HEK293T (cell line): Measurements from ENCODE around the gene FGGY.

Experiments
- CTCF ChIA-PET: fragments of 350-600 bp; formaldehyde crosslinking; extraction: SDS; loops from one replicate; lab custom pipeline; 2021; ENCODE audit warnings: antibody characterized with exemption, inconsistent platforms; lab: Yijun Ruan, JAX
- POLR2A ChIA-PET: fragments of 350-600 bp; formaldehyde crosslinking; extraction: SDS; loops from one replicate; lab custom pipeline; 2020; ENCODE audit warnings: antibody characterized with exemption, inconsistent platforms; lab: Yijun Ruan, JAX
- DNase-seq: peaks from one replicate; pipeline ENCODE4 v3.0.0; 2012; ENCODE audit warnings: mixed read lengths; ENCODE audit errors: extremely low spot score
- ARNT ChIP-seq: fragments of 450-650 bp; IDR thresholded peaks from 2 replicates; pipeline ENCODE4 v1.6.1; 2017; ENCODE audit warnings: mild to moderate bottlenecking
- BHLHE40 ChIP-seq: fragments of 450-650 bp; IDR thresholded peaks from 2 replicates; pipeline ENCODE4 v1.6.1; 2016; ENCODE audit warnings: mild to moderate bottlenecking, moderate library complexity, borderline replicate concordance
- CTBP1 ChIP-seq: fragments of 450-650 bp; IDR thresholded peaks from 2 replicates; pipeline ENCODE4 v1.6.1; 2016; ENCODE audit warnings: borderline replicate concordance
- ELF4 ChIP-seq: fragments of 450-650 bp; IDR thresholded peaks from 2 replicates; pipeline ENCODE4 v1.6.1; 2017; ENCODE audit warnings: antibody characterized with exemption
- FOXA1 ChIP-seq: fragments of 450-650 bp; IDR thresholded peaks from 2 replicates; pipeline ENCODE4 v1.6.1; 2016; ENCODE audit warnings: mild to moderate bottlenecking
- FOXK2 ChIP-seq: fragments of 450-650 bp; IDR thresholded peaks from 2 replicates; pipeline ENCODE4 v1.6.1; 2016; ENCODE audit warnings: mild to moderate bottlenecking
- FOXM1 ChIP-seq: fragments of 450-650 bp; IDR thresholded peaks from 2 replicates; pipeline ENCODE4 v1.6.1; 2017; ENCODE audit warnings: mild to moderate bottlenecking, borderline replicate concordance
- HDGF ChIP-seq: fragments of 450-650 bp; IDR thresholded peaks from 2 replicates; pipeline ENCODE4 v1.6.1; 2017; ENCODE audit warnings: antibody characterized with exemption, borderline replicate concordance
- L3MBTL2 ChIP-seq: fragments of 450-650 bp; conservative IDR thresholded peaks from 2 replicates; pipeline ENCODE4 v1.6.1; 2016; ENCODE audit warnings: mild to moderate bottlenecking
- LEF1 ChIP-seq: fragments of 450-650 bp; IDR thresholded peaks from 2 replicates; pipeline ENCODE4 v1.6.1; 2017; ENCODE audit warnings: mild to moderate bottlenecking, borderline replicate concordance
- NFRKB ChIP-seq: fragments of 450-650 bp; IDR thresholded peaks from 2 replicates; pipeline ENCODE4 v1.6.1; 2016; ENCODE audit warnings: mild to moderate bottlenecking, moderate library complexity
- PKNOX1 ChIP-seq: fragments of 450-650 bp; IDR thresholded peaks from 2 replicates; pipeline ENCODE4 v1.6.1; 2016
- SP1 ChIP-seq: fragments of 450-650 bp; IDR thresholded peaks from 2 replicates; pipeline ENCODE4 v1.6.1; 2017
- SUZ12 ChIP-seq: fragments of 450-650 bp; IDR thresholded peaks from 2 replicates; pipeline ENCODE4 v1.6.1; 2016; ENCODE audit warnings: mild to moderate bottlenecking
- TARDBP ChIP-seq: fragments of 450-650 bp; IDR thresholded peaks from 2 replicates; pipeline ENCODE4 v1.6.1; 2016
- ZNF384 ChIP-seq: fragments of 450-650 bp; IDR thresholded peaks from 2 replicates; pipeline ENCODE4 v1.6.1; 2016

The FGGY gene

GRCh38 chr1:59776960-59777852 is 480.3 kb downstream of the FGGY start:
- DNase-seq, result no peak
- CTCF ChIA-PET, result interaction anchor here (1.3 kb wide), 1 partner anchor 18 kb away, joined by 4 read pairs; no protein-coding TSS in a partner anchor
- POLR2A ChIA-PET, result no interaction called here
- TF ChIP-seq ZNF384 (no peak), HDGF (no peak), ARNT (no peak), FOXM1 (no peak), LEF1 (no peak), TARDBP (no peak), FOXK2 (no peak), BHLHE40 (no peak), PKNOX1 (no peak), SP1 (no peak), ELF4 (no peak), SUZ12 (no peak), CTBP1 (no peak), FOXA1 (no peak), L3MBTL2 (no peak), NFRKB (no peak)

GRCh38 chr1:59779949-59780348 is 483.1 kb downstream of the FGGY start:
- TF ChIP-seq NFRKB (no peak), LEF1 (no peak), FOXK2 (no peak), ELF4 (no peak), ZNF384 (no peak), CTBP1 (no peak), FOXA1 (no peak), FOXM1 (no peak), TARDBP (no peak), SUZ12 (no peak), ARNT (no peak)
- ChIA-PET POLR2A (no interaction called here), CTCF (interaction anchor here (0.6 to 1.0 kb wide), 2 partner anchors 11 to 1860 kb away, joined by 3 to 4 read pairs; no protein-coding TSS in a partner anchor)
- DNase-seq, result peak; percentile 48

GRCh38 chr1:59788825-59789224 is 491.9 kb downstream of the FGGY start:
- ChIA-PET CTCF (no interaction called here), POLR2A (no interaction called here)
- no peak for TF ChIP-seq LEF1
- TF ChIP-seq FOXM1, result no peak
- no peak for TF ChIP-seq ARNT
- TF ChIP-seq NFRKB, result no peak
- DNase-seq, result no peak

- TF ChIP-seq PKNOX1 (no peak), TARDBP (no peak), HDGF (no peak), SP1 (no peak), BHLHE40 (no peak), LEF1 (no peak), ELF4 (no peak), FOXA1 (no peak), NFRKB (no peak), SUZ12 (no peak), CTBP1 (no peak), ARNT (no peak)
- ChIA-PET POLR2A (no interaction called here), CTCF (no interaction called here)
- no peak for DNase-seq
Measured at GRCh38 chr1:59798600-59798999, 501.7 kb downstream of the FGGY start.

- DNase-seq, result no peak
- ChIA-PET POLR2A (interaction anchor here (1.0 kb wide), 1 partner anchor 11 kb away, joined by 3 read pairs; the partner anchor contains the start of gene HOOK1), CTCF (no interaction called here)
- no peak for TF ChIP-seq ARNT
- no peak for TF ChIP-seq SP1
- no peak for TF ChIP-seq LEF1
- TF ChIP-seq L3MBTL2, result no peak
- no peak for TF ChIP-seq TARDBP
- TF ChIP-seq ELF4, result no peak
- no peak for TF ChIP-seq FOXA1
- no peak for TF ChIP-seq NFRKB
- no peak for TF ChIP-seq CTBP1
- no peak for TF ChIP-seq BHLHE40
- TF ChIP-seq PKNOX1, result no peak
- TF ChIP-seq FOXK2, result no peak
- TF ChIP-seq SUZ12, result no peak
- no peak for TF ChIP-seq FOXM1
- TF ChIP-seq HDGF, result no peak
- no peak for TF ChIP-seq ZNF384
Measured at GRCh38 chr1:59803458-59804038, 506.7 kb downstream of the FGGY start.

- TF ChIP-seq ZNF384 (no peak), HDGF (no peak), L3MBTL2 (no peak)
- no peak for DNase-seq
- ChIA-PET POLR2A (no interaction called here), CTCF (no interaction called here)
Measured at GRCh38 chr1:59804301-59804700, 507.4 kb downstream of the FGGY start.
